Cortex of kidney (tissue), 1 donor: ENCODE measurements around the gene ACER1.

Experiments
- DNase-seq: peaks from one replicate; lab custom pipeline; 2025; lab: John Stamatoyannopoulos, UW

The ACER1 gene

DNA sequence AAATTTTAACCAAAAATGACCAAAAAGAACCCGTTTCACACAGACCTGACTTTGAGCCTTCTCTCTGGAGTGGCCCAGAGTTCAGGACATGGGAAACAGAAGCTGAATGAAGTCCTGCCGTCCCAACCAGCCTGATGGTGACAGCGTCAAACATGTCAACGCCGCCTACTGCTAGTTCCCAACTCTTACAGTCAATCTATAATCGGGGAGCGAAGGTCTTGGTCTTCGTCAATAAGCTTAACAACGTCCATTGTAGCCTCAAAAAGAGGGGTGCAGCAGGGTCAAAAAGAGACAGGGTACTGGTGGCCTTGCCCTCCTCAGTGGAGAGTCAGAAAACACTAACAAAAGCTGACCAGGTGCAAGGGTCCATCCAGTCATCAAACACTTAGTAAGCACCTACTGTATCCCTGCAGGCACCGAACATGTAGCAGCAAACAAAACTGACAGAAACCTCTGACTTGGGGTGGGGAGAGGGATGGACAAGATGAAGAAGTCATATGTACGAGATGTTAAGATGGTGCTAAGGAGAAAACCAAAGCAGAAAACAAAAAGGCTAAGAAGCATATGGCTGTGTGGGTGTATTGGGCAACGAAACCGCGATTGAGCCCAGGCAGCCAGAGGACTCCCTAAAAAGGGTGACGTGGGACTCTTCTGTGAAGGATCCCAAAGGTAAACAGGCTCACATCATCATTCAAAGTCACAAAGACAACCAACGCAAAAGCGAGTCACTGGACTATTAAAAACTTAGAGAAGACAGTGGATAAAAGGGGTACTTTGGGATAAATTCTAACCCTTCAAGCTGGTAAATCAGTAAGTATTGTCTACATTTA lies 65.6 kb downstream of the ACER1 start:
- no peak for DNase-seq

- no peak for DNase-seq
These were observed 68.6 kb downstream of the ACER1 start for GRCh38 chr19:6264803-6265202.

GRCh38 chr19:6263735-6264444 lies 69.5 kb downstream of the ACER1 start:
- no peak for DNase-seq

DNA sequence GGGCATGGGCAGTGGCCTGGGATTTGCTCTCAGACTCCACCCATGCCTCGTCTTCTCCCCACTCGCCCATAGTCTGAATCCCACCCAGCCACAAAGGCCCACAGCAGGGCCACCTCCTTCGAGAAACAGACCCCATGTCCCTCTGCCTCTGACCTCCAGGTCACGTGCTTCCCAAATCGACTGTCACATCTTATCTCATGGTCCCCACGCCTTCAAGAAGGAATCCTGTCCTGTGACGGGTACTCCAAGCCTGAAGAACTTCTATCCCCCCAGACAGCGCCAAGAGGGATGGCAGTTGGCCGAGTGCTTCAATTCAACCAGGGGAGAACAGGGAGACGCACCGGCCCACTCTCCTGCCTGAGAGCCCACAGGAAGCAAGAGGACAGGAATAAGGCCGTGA lies 70.1 kb downstream of the ACER1 start:
- DNase-seq: no peak

DNA sequence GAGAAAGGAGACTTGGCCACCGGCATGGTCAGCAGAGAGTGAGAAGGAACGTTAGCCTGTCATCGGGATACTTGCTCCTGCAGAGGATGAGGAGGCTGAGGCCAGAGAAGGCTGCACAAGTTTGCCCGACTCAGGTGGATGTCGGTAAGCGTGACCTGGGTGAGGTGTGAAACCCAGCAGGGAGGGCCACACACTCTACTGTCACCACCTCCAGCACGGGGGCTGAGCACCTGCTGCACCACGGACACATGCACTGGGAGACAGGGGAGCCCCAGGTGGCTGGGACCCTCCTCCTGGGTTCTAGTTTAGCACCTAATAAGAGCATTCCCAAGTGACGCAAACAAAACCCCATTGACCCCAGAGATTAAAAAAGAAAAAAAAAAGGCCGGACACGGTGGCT lies 70.9 kb downstream of the ACER1 start:
- no peak for DNase-seq

- no peak for DNase-seq
These were observed 71.5 kb downstream of the ACER1 start for GRCh38 chr19:6261883-6262282.

DNA sequence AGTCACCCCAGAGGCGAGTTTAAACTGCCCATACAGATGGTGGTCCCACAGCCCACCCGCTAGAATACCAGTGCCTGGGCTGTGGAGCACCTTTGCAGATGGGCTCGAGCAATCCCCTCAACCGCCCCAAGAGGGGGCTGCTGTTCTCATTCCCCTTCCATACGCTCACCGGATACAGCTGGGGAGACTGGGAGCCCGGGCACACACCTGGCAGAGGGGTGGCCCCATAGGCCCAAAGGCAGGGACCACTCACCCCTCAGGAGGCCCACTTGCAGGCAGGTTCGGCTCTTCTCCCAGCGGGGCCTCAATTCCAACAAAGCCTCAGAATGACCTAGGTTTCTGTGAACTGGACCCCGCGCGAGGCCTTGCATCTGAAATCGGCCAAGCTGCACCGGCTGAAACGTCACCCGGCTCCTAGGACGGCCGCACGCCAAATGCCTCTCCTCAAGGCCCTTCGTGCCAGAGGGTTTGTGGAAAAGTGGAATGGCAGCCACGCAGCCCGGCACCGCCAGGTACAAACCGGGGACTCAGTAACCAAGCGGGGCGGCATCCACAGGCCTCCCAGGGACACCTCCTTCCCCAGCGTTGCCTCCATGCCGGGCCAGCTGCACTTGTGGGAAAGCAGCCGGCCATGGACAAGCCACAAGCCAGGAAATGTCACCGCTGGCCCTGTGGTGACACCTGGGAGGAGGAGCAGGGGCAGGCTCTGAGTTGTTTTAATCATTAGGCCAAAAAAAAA lies 72.3 kb downstream of the ACER1 start:
- no peak for DNase-seq

GRCh38 chr19:6260376-6260775 lies 73.0 kb downstream of the ACER1 start:
- no peak for DNase-seq

DNA sequence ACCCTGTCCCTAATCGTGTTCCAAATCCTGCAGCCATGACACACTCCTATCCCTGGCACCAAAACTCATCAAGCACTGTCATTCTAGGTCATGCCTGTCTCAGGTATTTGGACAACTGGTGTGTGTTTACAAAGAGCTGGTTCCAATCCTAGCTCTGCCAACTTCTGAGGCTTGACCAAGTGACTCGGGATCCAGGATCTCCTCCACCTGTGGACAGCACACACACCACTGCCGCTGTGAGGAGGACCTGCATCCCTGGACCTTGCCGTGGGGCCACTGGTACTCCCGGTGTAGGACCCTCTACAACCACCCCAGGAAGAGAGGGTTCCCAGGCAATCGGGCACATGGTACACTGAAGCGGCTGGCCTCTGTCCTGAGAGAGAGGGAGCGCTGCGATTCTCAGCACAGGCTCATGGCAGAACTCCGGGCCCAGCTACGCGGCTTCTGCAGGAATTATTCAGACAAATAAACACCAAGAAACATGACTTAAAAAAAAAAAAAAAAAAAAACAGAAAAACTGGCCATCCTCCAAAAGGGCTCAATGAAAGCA lies 74.0 kb downstream of the ACER1 start:
- DNase-seq: no peak

GRCh38 chr19:6258812-6259311 lies 74.5 kb downstream of the ACER1 start:
- no peak for DNase-seq
